ENCODE results near the gene NCAM1.

The NCAM1 gene

GRCh38 chr11:113317339-113317738 is 356.1 kb downstream of the NCAM1 start:
- DNase-seq: no peak

- DNase-seq: no peak
Observed at GRCh38 chr11:113319085-113319484, 357.9 kb downstream of the NCAM1 start.

GRCh38 chr11:113322158-113322557 is 360.9 kb downstream of the NCAM1 start:
- DNase-seq: no peak

GRCh38 chr11:113324250-113324649 is 363.0 kb downstream of the NCAM1 start:
- DNase-seq: no peak
